ENCODE results near the gene CASTOR1. TPM values are rescaled to one million over a fixed set of nuclear protein-coding genes. Genes with fewer than 3 reads are reported as not detected.

Gene CASTOR1
- total RNA-seq, 1 experiment from 2014 or later, result 10.6 TPM

- Histone ChIP-seq H3K27me3 (ENCODE audit: insufficient read depth, low read depth) (no peaks in the 10 kb centered on the region), H3K9me2 (ENCODE audit: insufficient read depth) (no peaks in the 10 kb centered on the region), H3K79me2 (ENCODE audit: low read depth) (no peaks in the 10 kb centered on the region)
These were observed 23.4 kb downstream of the CASTOR1 start for GRCh38 chr22:30265823-30266444.

DNA sequence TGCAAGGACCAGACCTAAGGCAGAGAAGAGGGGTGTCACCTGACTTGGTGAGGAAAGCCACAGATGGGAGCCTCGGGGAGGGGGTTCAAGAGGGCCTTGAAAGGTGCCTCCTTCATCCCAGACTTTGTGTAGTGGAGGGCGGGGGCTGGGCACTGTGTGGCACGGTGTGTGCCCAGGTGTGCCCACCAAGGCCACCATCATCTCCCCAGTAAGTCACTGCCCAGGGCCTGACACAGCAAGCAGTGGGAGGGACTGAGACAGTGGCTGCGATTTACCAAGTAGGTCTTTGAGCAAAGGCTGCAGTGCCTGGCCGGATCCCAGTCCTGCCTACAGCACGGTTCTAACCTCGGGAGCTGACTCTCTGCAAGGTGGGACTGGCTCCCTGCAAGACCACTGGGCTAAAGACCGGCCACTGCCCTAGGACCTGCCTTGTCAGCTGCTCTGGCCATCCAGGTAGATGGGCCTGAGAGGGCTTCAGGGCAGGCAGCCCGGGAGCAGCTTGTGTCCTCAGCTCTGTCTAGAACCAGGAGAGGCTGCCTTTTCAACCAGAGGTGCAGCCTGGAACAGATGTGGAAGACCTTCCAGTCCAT is 24.1 kb downstream of the CASTOR1 start:
- Histone ChIP-seq H3F3A (ENCODE audit: insufficient read depth, low read depth) (peaks cover 24% of the 10 kb centered on the region; the same call in 1 of the 2 replicates), H3K27me3 (ENCODE audit: insufficient read depth, low read depth) (no peaks in the 10 kb centered on the region), H3K27ac (no peak overlapping the region), H3K36me3 (ENCODE audit: low read depth) (no peaks in the 10 kb centered on the region), H3K4me2 (no peak overlapping the region), H2AFZ (no peak overlapping the region), H3K4me1 (replicated peaks; ENCODE audit: insufficient read depth) (peaks cover 33% of the 10 kb centered on the region), H3K9me2 (ENCODE audit: insufficient read depth) (no peaks in the 10 kb centered on the region), H3K79me2 (ENCODE audit: low read depth) (no peaks in the 10 kb centered on the region), H3K4me3 (no peak overlapping the region), H4K20me1 (ENCODE audit: insufficient read depth) (no peaks in the 10 kb centered on the region), H3K9me3 (ENCODE audit: insufficient read depth, low read depth) (no peaks in the 10 kb centered on the region)
- POLR2A ChIA-PET (ENCODE audit: unreplicated experiment), result interaction anchor here (0.6 to 0.7 kb wide), 2 partner anchors 11 to 15 kb away, joined by 3 to 5 read pairs; no protein-coding TSS in a partner anchor
- CTCF ChIA-PET, result interaction anchor here (1.1 kb wide), 1 partner anchor 23 kb away, joined by 4 read pairs; no protein-coding TSS in a partner anchor
- BruUV-seq (replicated peaks), result no TSS peak
- no peak for DNase-seq
- intact Hi-C loops (cut with micrococcal nuclease; ENCODE audit: unreplicated experiment), result loop anchor here (10.0 kb wide), 1 partner anchor 340 kb away; the partner anchor contains the start of gene TCN2
- TF ChIP-seq EZH2 (IDR thresholded peaks at IDR 0.05; ENCODE audit: low read depth), result no peak
- no peak for TF ChIP-seq CTCF (conservative IDR thresholded peaks at IDR 0.05)

More at GRCh38 chr22:30265823-30266444, 23.4 kb downstream of the CASTOR1 start:
- Histone ChIP-seq H3K27ac (no peak overlapping the region), H3K4me2 (no peak overlapping the region), H3K4me1 (replicated peaks; ENCODE audit: insufficient read depth) (peaks cover 26% of the 10 kb centered on the region), H3F3A (ENCODE audit: insufficient read depth, low read depth) (peaks cover 22% of the 10 kb centered on the region; the same call in 1 of the 2 replicates), H2AFZ (no peak overlapping the region), H3K4me3 (no peak overlapping the region), H3K9me3 (ENCODE audit: insufficient read depth, low read depth) (no peaks in the 10 kb centered on the region), H4K20me1 (ENCODE audit: insufficient read depth) (no peaks in the 10 kb centered on the region), H3K36me3 (ENCODE audit: low read depth) (no peaks in the 10 kb centered on the region)
- no peak for TF ChIP-seq EZH2 (IDR thresholded peaks at IDR 0.05; ENCODE audit: low read depth)
- TF ChIP-seq CTCF (conservative IDR thresholded peaks at IDR 0.05), result no peak
- ChIA-PET CTCF (no interaction called here), POLR2A (ENCODE audit: unreplicated experiment) (no interaction called here)
- intact Hi-C loops (cut with micrococcal nuclease; ENCODE audit: unreplicated experiment), result loop anchor here (10.0 kb wide), 1 partner anchor 339 kb away; the partner anchor contains the start of gene TCN2
- BruUV-seq (replicated peaks), result no TSS peak
- no peak for DNase-seq

- no peak for DNase-seq
- CTCF ChIA-PET, result interaction anchor here (1.1 to 1.2 kb wide), 2 partner anchors 14 to 22 kb away, joined by 4 to 7 read pairs; no protein-coding TSS in a partner anchor
- H3K79me2 ChIP-seq (ENCODE audit: low read depth), result 0 out of 2 replicates have a peak, but pooled peaks cover 5% of the 10 kb centered on the region
- H3F3A ChIP-seq (ENCODE audit: insufficient read depth, low read depth), result peaks cover 18% of the 10 kb centered on the region; the same call in 1 of the 2 replicates
- no peaks in the 10 kb centered on the region for H3K9me2 ChIP-seq (ENCODE audit: insufficient read depth)
- H3K9me3 ChIP-seq (ENCODE audit: insufficient read depth, low read depth), result no peaks in the 10 kb centered on the region
- H3K27me3 ChIP-seq (ENCODE audit: insufficient read depth, low read depth), result no peaks in the 10 kb centered on the region
- no peak overlapping the region for H3K27ac ChIP-seq
- POLR2A ChIA-PET (ENCODE audit: unreplicated experiment), result no interaction called here
- no peaks in the 10 kb centered on the region for H4K20me1 ChIP-seq (ENCODE audit: insufficient read depth)
- no TSS peak for BruUV-seq (replicated peaks)
- TF ChIP-seq EZH2 (IDR thresholded peaks at IDR 0.05; ENCODE audit: low read depth), result no peak
- no peak for TF ChIP-seq CTCF (conservative IDR thresholded peaks at IDR 0.05)
- no peak overlapping the region for H2AFZ ChIP-seq
- H3K4me1 ChIP-seq (replicated peaks; ENCODE audit: insufficient read depth), result peaks cover 44% of the 10 kb centered on the region
- H3K4me3 ChIP-seq, result no peak overlapping the region
- intact Hi-C loops (cut with micrococcal nuclease; ENCODE audit: unreplicated experiment), result loop anchor here (1.0 to 10.0 kb wide), 3 partner anchors 63 to 341 kb away; partner anchors contain the start of gene TCN2
- H3K4me2 ChIP-seq, result no peak overlapping the region
- no peaks in the 10 kb centered on the region for H3K36me3 ChIP-seq (ENCODE audit: low read depth)
These were observed 25.4 kb downstream of the CASTOR1 start for GRCh38 chr22:30263883-30264282.

Data from PC-9 (cell line).